HL-60 (cell line): ENCODE results near the gene NEDD4L.

ENCODE experiments used
- DNase-seq, 2 experiments: peaks; one replicate each; pipeline ENCODE4 v3.0.0-alpha.2; 2010 to 2020; ENCODE audit warnings: low read depth in 1 of 2, low spot score in 1 of 2
- H3K27ac ChIP-seq: fragments of 250-450 bp; sonication (Bioruptor Pico); replicated peaks from 2 replicates; pipeline ENCODE4 v1.5.1; 2020; ENCODE audit warnings: mild to moderate bottlenecking, moderate library complexity
- H3K27me3 ChIP-seq: fragments of 250-450 bp; sonication (Bioruptor Pico); 2 replicates; pipeline ENCODE4 v1.5.1; 2021; ENCODE audit warnings: mild to moderate bottlenecking, moderate library complexity; ENCODE audit not compliant: insufficient read depth, poor library complexity, severe bottlenecking
- H3K4me3 ChIP-seq: replicated peaks from 2 replicates; pipeline ENCODE4 v1.5.1; 2011; ENCODE audit warnings: mild to moderate bottlenecking, control low read depth, low read length; ENCODE audit not compliant: insufficient read depth
- GABPA ChIP-seq: IDR thresholded peaks from 2 replicates; pipeline ENCODE4 v1.6.1; 2012; ENCODE audit warnings: low read depth
- POLR2AphosphoS5 ChIP-seq: IDR thresholded peaks from 2 replicates; pipeline ENCODE4 v1.6.1; 2012; ENCODE audit warnings: low read depth
- SPI1 ChIP-seq: IDR thresholded peaks from 2 replicates; pipeline ENCODE4 v1.6.1; 2012; ENCODE audit warnings: low read depth, mild to moderate bottlenecking, borderline replicate concordance
- TF ChIP-seq, protein P1 (sequence below): IDR thresholded peaks from one replicate; pipeline ENCODE4 v1.5.1; 2011; ENCODE audit warnings: low read length, control low read depth, inconsistent platforms; ENCODE audit not compliant: insufficient read depth
- TF ChIP-seq, protein P2 (sequence below): IDR thresholded peaks from 2 replicates; pipeline ENCODE4 v1.6.1; 2012; ENCODE audit warnings: low read depth; ENCODE audit not compliant: insufficient replicate concordance

NEDD4L gene

DNA sequence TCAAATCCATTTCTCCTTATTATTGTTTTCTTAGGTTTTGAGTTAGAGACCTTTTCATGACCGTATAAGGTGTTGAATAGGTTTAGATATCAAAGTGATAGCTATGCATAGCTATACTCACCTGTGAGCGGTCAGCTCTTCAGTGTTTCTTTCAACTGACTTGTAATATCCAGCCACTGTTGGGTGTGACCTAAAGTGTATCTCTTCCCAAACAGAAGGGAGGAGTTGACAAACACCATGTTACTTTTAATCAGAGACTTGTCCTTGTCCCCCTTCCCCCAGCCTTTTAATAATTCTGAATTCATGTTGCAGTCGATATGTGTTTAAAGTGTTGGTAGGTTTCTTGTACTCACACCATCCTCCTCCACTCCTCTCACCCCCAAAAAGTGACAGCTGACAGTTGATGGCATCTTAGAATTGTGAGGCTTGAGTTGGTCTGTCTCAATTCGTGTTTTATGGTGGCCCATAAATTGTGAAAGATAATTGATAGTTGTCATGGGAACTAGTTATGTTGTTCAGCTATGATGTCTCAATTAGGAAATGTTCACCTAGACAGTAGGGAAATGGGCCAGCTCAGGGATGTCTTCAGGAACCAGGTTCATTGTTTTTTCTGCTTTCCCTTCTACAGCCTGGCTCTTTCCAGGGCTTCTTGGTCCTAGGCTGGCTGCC, 12.0 kb downstream of the NEDD4L start:
- no peak overlapping the region for H3K27ac ChIP-seq
- no peak for DNase-seq
- peaks cover 11% of the 10 kb centered on the region for H3K27me3 ChIP-seq
- no peak overlapping the region for H3K4me3 ChIP-seq
- TF ChIP-seq, protein P1, sequence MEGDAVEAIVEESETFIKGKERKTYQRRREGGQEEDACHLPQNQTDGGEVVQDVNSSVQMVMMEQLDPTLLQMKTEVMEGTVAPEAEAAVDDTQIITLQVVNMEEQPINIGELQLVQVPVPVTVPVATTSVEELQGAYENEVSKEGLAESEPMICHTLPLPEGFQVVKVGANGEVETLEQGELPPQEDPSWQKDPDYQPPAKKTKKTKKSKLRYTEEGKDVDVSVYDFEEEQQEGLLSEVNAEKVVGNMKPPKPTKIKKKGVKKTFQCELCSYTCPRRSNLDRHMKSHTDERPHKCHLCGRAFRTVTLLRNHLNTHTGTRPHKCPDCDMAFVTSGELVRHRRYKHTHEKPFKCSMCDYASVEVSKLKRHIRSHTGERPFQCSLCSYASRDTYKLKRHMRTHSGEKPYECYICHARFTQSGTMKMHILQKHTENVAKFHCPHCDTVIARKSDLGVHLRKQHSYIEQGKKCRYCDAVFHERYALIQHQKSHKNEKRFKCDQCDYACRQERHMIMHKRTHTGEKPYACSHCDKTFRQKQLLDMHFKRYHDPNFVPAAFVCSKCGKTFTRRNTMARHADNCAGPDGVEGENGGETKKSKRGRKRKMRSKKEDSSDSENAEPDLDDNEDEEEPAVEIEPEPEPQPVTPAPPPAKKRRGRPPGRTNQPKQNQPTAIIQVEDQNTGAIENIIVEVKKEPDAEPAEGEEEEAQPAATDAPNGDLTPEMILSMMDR = no peak
- TF ChIP-seq, protein P2, sequence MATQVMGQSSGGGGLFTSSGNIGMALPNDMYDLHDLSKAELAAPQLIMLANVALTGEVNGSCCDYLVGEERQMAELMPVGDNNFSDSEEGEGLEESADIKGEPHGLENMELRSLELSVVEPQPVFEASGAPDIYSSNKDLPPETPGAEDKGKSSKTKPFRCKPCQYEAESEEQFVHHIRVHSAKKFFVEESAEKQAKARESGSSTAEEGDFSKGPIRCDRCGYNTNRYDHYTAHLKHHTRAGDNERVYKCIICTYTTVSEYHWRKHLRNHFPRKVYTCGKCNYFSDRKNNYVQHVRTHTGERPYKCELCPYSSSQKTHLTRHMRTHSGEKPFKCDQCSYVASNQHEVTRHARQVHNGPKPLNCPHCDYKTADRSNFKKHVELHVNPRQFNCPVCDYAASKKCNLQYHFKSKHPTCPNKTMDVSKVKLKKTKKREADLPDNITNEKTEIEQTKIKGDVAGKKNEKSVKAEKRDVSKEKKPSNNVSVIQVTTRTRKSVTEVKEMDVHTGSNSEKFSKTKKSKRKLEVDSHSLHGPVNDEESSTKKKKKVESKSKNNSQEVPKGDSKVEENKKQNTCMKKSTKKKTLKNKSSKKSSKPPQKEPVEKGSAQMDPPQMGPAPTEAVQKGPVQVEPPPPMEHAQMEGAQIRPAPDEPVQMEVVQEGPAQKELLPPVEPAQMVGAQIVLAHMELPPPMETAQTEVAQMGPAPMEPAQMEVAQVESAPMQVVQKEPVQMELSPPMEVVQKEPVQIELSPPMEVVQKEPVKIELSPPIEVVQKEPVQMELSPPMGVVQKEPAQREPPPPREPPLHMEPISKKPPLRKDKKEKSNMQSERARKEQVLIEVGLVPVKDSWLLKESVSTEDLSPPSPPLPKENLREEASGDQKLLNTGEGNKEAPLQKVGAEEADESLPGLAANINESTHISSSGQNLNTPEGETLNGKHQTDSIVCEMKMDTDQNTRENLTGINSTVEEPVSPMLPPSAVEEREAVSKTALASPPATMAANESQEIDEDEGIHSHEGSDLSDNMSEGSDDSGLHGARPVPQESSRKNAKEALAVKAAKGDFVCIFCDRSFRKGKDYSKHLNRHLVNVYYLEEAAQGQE = no peak
- TF ChIP-seq GABPA (no peak), SPI1 (no peak), POLR2AphosphoS5 (no peak)

DNA sequence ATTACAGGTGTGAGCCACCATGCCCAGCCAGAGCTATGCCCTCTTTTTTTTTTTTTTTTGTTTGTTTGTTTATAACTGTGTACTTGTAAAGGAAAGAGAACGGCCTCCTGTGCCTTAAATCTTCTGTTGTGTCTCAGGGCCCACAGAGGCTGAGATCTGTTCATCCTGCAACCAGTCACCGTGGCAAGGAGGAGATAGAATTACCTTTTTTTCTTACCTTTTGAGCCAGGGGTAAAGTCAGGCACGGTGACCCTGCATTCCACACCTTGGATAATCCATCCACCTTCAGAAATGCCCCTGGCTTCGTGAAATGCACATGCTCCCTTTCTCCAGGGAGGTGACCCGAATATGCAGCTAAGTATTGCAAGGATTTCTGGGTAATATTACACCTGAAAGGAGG, 12.8 kb downstream of the NEDD4L start:
- H3K4me3 ChIP-seq = no peak overlapping the region
- DNase-seq = no peak
- TF ChIP-seq, protein P1 = no peak
- TF ChIP-seq, protein P2 = no peak
- TF ChIP-seq SPI1 (no peak), POLR2AphosphoS5 (no peak), GABPA (no peak)
- H3K27ac ChIP-seq = no peak overlapping the region
- peaks cover 12% of the 10 kb centered on the region for H3K27me3 ChIP-seq

DNA sequence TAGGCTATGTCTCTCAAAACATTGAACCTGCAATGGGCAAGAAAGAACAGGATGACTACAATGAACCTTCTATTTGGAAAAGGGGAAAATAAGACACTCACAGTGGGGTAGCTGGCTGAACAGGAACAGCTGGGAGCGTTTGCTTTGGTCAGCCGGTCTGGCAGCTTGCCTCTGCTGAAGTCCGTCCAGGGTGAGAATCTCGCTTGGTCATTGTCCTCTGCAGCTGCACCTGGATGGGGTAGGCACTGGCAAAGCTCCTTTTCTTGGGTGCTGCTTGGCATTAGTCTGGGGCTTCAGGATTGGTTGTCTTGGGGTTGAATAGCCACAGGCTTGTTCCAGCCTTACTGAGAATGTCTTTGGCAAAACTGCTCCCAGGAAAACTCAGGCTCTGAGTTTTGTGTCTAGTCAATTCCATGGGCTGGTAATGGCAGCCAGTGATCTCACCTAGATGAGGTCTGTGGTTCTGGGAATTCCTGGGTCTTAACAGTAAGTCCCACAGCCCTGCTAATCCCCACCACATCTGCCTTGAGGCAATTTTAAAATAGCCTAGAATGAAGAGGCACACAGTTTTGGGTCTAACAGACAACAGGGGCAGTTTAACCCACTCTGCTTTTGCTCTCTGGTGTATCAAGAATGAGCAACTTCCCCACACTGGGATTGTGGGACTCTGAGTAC, 13.4 kb downstream of the NEDD4L start:
- Histone ChIP-seq H3K27ac (no peak overlapping the region), H3K4me3 (no peak overlapping the region), H3K27me3 (peaks cover 13% of the 10 kb centered on the region)
- DNase-seq = no peak
- TF ChIP-seq POLR2AphosphoS5 (no peak), GABPA (no peak), SPI1 (no peak)
- TF ChIP-seq, protein P2 = no peak
- TF ChIP-seq, protein P1 = no peak
